Uterus (tissue), 2 donors: ENCODE measurements around the gene SLC16A4.

Experiments used
- POLR2A ChIP-seq, 2 donors: fragments of 450-650 bp; IDR thresholded peaks; one replicate each; pipeline ENCODE4 v1.6.1; 2016; ENCODE audit warnings: antibody characterized with exemption in 2 of 2, mild to moderate bottlenecking in 1 of 2, moderate library complexity in 1 of 2
- TF ChIP-seq, protein P1 (sequence below), 4 experiments: fragments of 200-600 bp in 2 of 4; fragments of 450-650 bp in 2 of 4; sonication (generic) in 2 of 4; IDR thresholded peaks; one replicate each; pipeline ENCODE4 v1.5.1; 2016 to 2019; ENCODE audit warnings: antibody characterized with exemption in 4 of 4, mild to moderate bottlenecking in 2 of 4, moderate library complexity in 1 of 4

DNA sequence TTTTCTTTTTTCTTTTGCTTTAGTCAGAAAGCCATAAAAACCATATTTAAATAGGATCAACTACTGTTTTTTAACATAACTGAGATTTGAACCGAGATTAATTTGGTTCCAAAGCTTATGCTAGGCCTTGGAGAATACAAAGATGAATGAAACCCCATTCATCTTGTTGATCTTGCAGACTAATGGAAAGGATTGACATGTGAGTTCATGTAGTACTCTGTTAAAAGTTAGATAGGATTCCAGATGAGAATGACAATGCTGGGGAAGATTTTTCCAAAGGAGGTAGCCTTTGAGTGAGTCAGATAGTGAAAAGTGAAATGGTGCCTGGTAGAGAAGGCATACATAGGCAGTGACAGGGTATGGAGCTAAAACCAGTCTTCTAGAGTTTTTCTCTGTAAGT lies 29.0 kb downstream of the SLC16A4 start:
- TF ChIP-seq, protein P1, sequence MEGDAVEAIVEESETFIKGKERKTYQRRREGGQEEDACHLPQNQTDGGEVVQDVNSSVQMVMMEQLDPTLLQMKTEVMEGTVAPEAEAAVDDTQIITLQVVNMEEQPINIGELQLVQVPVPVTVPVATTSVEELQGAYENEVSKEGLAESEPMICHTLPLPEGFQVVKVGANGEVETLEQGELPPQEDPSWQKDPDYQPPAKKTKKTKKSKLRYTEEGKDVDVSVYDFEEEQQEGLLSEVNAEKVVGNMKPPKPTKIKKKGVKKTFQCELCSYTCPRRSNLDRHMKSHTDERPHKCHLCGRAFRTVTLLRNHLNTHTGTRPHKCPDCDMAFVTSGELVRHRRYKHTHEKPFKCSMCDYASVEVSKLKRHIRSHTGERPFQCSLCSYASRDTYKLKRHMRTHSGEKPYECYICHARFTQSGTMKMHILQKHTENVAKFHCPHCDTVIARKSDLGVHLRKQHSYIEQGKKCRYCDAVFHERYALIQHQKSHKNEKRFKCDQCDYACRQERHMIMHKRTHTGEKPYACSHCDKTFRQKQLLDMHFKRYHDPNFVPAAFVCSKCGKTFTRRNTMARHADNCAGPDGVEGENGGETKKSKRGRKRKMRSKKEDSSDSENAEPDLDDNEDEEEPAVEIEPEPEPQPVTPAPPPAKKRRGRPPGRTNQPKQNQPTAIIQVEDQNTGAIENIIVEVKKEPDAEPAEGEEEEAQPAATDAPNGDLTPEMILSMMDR (IDR thresholded peaks at IDR 0.05) = no peak
- no peak for TF ChIP-seq POLR2A (IDR thresholded peaks at IDR 0.05)
